ENCODE measurements around the gene PRPF40B.

PRPF40B gene

DNA sequence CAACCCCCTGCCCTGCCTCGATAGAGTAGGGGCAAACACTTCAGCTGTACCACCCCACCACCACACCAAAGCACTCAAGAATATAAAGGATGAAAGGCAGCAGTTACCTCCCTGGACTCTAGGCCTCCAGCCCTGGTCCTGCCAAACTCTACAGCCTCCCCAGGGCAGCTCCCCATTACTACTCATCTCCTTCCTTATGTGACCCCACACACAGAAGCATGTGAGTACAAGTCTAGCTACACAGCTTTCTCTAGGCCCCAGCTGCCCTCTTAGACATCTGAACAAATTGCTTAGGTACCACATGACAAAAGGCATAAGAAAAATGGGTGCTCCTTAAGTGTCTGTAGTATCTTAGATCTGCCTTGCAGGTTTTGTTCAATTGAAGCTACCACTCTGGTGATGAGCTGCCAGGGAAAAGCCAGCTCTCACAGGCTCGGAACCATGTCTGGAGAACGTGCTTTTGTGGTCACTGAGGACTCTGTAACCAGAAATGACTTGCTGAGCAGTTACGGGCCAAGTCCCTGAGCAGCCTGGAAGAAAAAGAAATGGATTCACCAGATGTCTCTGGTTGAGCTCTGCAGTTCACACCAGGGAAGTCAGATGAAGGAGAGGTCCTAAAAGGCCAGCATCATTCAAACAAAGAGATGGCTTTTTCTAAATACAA lies 51.1 kb downstream of the PRPF40B start:
- FAIRE-seq (no peak), DNase-seq (ENCODE audit: extremely low spot score, insufficient read length, low read depth) (no peak)

DNA sequence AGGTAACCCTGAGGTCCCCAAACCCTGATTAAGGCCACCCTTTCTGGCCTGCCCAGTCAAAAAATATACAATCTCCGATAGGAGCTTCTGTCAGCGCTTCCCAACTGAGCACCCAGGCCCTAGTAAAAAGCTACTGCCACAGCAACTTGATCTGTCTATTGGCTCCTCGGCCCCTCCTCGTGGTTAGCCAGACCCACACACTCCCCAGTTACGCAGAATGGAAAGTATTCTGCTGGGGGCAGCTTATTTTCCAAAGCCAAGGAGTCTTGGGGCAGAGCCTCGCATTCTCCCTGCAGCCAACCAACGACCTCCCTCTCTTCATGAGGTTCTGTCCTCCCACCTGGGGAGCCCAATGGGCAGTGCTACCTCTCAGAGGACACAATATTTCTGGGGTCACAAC lies 51.8 kb downstream of the PRPF40B start:
- no peak for DNase-seq (ENCODE audit: extremely low spot score, insufficient read length, low read depth)
- FAIRE-seq: no peak

DNA sequence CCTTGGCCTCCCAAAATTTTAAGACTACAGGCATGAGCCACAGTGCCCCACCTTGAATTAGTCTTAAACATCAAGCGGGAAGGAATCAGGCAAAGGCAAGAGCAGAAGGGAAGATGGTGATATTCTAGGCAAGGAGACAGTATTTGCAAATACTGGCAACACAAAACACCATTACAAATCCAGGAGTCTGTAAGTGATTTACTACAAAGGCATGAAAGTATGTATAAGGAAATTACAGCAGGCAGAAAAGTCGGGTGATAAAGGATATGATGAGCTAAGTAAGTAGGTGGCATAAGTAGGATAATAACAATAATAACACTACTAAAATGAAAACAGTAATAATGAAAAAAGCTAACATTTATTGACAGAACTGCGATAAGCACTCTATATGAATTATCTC lies 55.4 kb downstream of the PRPF40B start:
- no peak for FAIRE-seq

DNA sequence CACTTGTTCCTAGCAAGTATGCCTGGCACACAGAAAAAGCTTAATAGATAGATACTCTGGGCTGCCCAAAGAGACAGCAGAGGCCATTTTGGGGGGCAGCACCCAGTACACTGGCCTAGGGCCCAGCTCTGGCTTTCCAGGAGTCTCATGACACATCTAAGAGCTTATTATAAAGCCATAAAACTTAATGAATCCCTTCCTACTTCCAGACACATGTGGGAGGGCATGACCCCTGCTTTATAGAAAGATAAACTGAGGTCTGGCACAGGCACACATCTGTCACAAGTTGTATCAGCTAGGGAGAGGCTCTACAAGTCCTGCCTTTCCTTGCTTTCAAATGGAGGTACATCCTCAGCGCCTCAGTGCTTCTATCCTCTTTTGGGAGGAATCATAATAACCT lies 56.7 kb downstream of the PRPF40B start:
- DNase-seq (ENCODE audit: extremely low spot score, insufficient read length, low read depth): no peak
- no peak for FAIRE-seq

More for the DNA sequence above, 55.4 kb downstream of the PRPF40B start:
- DNase-seq (ENCODE audit: extremely low spot score, insufficient read length, low read depth): no peak

DNA sequence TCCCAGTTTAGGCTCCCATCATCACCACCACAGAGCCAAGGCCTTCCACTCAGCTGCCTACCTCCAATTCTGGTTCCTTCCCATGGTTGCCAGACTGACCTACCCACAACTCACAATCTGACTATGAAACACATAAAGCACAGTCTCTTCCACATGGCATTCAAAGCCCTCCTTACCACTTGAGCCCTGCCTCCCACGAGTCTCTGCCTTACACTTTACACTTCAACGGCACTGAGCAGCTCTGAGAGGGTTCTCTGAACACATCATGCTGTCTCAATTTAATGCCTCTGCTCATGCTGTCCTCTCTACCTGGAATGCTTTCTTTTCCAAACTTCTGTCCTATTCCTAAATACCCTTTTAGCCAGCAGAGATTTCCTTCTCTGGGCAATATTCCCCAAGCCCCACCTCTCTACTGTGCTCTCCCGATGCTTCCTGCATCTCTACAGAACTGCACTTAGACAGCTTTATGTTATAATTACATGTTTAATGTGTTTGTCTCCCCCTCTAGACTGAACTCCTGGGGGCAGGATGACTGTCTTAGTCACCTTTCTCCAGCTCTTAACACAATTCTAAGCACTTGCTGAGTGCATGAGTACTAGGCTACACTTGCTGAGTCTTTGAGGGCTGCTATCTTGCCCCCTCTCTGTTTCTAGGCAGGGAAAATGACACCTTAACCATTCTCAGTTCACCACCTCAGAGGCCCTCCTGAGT lies 60.4 kb downstream of the PRPF40B start:
- DNase-seq (ENCODE audit: extremely low spot score, insufficient read length, low read depth): no peak
- FAIRE-seq: no peak

DNA sequence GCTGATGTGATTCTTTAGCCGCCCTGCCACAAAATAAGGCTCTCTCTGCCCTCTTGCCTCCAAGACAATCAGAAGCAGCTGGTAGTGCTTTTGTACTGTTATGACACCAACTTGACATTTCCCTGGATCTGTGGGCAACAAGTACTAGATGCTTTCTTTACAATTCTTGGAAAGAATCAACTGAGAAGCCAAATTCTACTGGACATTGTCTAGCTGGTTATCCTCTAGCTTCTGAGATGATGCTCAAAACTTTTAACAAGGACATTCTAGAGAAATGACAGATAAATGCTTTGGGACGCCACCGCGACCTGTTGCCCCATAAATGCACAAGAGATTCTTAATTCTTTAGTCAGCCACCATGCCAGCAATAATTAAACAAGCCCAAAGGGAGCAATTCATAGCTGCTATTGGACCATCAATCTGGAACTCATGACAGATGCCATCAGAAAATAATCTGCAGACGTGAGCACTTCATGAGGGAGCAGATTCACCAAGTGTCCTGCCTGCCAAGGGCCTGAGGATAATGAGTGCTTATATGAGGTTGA lies 61.0 kb downstream of the PRPF40B start:
- no peak for FAIRE-seq

DNA sequence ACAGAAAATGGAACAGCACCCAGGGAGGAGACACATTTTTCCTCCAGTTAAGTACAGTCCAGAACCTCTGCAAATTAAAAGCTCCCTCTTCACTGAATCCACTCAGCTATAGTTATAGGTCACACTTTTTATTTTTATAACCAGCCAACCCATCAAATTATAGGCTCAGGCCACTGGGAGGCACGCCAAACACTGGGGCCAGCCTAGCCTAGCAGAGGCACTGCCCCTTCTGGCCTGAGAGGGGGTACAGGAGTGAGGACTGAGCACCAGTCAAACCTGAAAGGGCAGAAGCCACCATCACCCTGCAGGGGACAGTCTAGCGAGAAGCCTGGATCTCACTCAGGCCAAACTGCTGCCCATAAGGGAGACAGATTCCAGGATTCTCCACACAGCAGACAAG lies 64.6 kb downstream of the PRPF40B start:
- FAIRE-seq (no peak), DNase-seq (ENCODE audit: extremely low spot score, insufficient read length, low read depth) (no peak)

More for the DNA sequence above, 61.0 kb downstream of the PRPF40B start:
- no peak for DNase-seq (ENCODE audit: extremely low spot score, insufficient read length, low read depth)

DNA sequence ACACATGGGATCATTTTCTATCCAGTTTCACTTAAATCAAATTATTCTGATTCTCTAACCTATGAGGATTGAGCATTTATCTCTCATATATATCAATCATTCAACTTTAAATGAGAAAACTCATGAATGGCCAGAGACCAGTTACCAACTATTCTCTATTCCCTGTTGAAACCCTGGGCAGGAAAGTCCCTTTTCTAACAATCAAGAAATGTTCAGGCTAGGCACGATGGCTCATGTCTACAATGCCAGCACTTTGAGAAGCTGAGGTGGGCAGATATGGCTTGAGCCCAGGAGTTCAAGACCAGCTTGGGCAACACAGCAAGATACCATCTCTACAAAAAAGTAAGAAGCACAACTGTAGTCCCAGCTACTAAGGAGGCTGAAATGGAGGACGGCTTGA lies 65.9 kb downstream of the PRPF40B start:
- DNase-seq (ENCODE audit: extremely low spot score, insufficient read length, low read depth): no peak
- FAIRE-seq: no peak

DNA sequence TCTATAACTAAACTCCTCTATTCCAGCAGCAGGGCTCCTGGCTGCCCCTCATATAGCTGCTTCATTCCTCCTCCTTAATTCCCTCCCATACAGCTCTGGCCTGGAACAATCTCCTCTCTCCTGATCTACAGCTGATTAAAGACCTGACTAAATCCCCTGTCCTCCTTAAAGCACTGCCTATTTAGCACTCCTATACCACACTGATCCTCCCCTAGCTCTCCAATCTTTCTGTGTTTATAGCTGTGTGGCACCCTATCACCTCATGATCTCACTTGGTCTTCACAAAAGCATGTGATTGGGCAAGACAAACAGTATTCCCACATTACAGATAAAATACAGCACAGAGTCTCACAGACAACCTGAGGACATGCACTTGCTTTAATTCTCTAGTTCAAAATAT lies 66.4 kb downstream of the PRPF40B start:
- DNase-seq (ENCODE audit: extremely low spot score, insufficient read length, low read depth) (no peak), FAIRE-seq (no peak)

DNA sequence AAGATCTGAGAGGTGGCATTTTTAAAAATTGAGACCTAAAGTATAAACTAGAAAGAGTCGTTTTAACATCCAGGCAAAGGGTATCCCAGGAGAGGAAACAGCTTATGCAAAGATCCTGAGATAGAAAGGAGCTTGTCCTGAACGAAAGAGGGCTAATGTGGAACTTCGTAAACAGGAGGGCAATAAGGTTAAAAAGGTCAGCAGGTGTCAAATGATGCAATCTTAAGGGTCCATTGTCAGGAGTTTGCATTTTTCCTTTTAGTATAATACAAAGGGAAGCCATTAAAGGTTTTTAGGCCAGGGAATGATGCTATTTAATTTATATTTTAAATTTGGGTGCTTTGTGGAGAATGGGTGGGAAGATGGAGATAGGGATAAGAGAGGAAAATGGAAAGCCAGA lies 69.5 kb downstream of the PRPF40B start:
- no peak for FAIRE-seq
- DNase-seq (ENCODE audit: extremely low spot score, insufficient read length, low read depth): no peak

DNA sequence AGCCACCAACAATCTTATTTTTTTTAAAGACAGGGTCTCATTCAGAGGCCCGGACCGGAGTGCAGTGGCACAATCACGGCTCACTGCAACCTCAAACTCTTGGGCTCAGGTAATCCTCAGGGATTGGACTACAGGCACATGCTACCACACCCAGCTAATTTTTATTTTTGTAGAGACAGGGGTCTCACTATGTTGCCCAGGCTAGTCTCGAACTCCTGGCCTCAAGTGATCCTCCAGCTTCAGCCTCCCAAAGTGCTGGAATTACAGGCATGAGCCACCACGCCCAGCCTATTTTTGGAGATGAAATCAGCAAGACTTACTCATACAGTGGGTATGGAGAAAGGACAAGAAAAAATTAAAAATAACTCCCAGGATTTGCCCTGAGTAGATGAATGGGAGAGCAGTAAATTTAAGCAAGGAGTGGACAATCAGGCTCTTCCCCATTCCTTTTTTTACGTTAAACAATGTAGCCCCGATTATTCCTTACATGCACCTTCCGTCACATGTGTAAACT lies 70.6 kb downstream of the PRPF40B start:
- FAIRE-seq: no peak
- no peak for DNase-seq (ENCODE audit: extremely low spot score, insufficient read length, low read depth)
